Lower leg skin (tissue), 4 donors: ENCODE measurements around the gene SAE1. TPM values are rescaled to one million over a fixed set of nuclear protein-coding genes. Genes with fewer than 3 reads are reported as not detected.
"Not testable (repeated sequence)": the region's sequence is repeated elsewhere in the genome, so short reads cannot be mapped to it uniquely, and the experiment has no call there.

Source experiments
- DNase-seq, 2 donors: peaks; one replicate each; pipeline ENCODE4 v3.0.0-alpha.2; 2019; ENCODE audit warnings: low spot score in 2 of 2
- H3K4me3 ChIP-seq: fragments of 200-600 bp; sonication (generic); 2 replicates; pipeline ENCODE4 v1.5.1; 2017; ENCODE audit warnings: mild to moderate bottlenecking, low read depth; ENCODE audit not compliant: poor library complexity, severe bottlenecking
- POLR2A ChIP-seq, 2 donors: fragments of 450-650 bp; IDR thresholded peaks; one replicate each; pipeline ENCODE4 v1.6.1; 2016 to 2017; ENCODE audit warnings: antibody characterized with exemption in 2 of 2, mild to moderate bottlenecking in 1 of 2, moderate library complexity in 1 of 2
- WGBS, 2 donors: methylation state at CpG; one replicate each; pipeline ENCODE4 v1.1.5; 2018; 5-methylcytosine and 5-hydroxymethylcytosine counted together
- intact Hi-C: fragments of 100-400 bp; cut with DNase I; formaldehyde crosslinking; loops from one replicate; pipeline ENCODE4 v1.15.0; 2023; ENCODE audit warnings: low total_unique reads
- total RNA-seq, 4 donors: library from RNA; depleted of rRNA; stranded (reverse); fragments of >200 nt; gene quantifications; one replicate each; pipeline ENCODE4 v1.1.0, GENCODE V29; 2016
- TF ChIP-seq, protein P1 (sequence below), 3 donors: fragments of 450-650 bp; IDR thresholded peaks; one replicate each; pipeline ENCODE4 v1.5.1; 2016; ENCODE audit warnings: antibody characterized with exemption in 3 of 3, mild to moderate bottlenecking in 3 of 3, moderate library complexity in 2 of 3

SAE1 gene
- total RNA-seq, 4 donors from 2014 or later: 38.8 to 56.1 (median 44.2) TPM

DNA sequence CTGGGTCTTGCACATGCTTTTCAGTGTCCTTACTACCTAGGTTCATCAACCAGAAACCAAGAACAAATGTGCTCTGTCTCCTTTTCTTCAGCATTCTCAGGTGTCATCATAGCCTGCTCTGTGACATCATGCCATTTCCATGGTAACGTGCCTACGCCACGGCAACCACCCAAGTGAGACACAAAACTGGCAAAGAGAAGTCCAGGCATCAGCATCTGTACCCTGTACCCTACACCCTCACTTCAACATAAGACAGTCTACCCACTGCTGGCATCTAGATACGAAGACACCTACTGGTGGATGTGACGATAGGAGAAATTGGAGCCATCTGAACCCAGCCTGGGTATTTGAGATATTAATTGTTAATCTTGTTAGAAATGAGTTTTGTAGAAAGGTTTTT lies 30.3 kb upstream of the SAE1 start:
- no peak for DNase-seq
- TF ChIP-seq, protein P1, sequence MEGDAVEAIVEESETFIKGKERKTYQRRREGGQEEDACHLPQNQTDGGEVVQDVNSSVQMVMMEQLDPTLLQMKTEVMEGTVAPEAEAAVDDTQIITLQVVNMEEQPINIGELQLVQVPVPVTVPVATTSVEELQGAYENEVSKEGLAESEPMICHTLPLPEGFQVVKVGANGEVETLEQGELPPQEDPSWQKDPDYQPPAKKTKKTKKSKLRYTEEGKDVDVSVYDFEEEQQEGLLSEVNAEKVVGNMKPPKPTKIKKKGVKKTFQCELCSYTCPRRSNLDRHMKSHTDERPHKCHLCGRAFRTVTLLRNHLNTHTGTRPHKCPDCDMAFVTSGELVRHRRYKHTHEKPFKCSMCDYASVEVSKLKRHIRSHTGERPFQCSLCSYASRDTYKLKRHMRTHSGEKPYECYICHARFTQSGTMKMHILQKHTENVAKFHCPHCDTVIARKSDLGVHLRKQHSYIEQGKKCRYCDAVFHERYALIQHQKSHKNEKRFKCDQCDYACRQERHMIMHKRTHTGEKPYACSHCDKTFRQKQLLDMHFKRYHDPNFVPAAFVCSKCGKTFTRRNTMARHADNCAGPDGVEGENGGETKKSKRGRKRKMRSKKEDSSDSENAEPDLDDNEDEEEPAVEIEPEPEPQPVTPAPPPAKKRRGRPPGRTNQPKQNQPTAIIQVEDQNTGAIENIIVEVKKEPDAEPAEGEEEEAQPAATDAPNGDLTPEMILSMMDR (IDR thresholded peaks at IDR 0.05): no peak
- TF ChIP-seq POLR2A (IDR thresholded peaks at IDR 0.05): no peak
- no peak overlapping the region for H3K4me3 ChIP-seq
- intact Hi-C loops: no loop called here
- WGBS, 2 donors: 95 to 97% methylated on average over 5 of the region's 5 CpGs

DNA sequence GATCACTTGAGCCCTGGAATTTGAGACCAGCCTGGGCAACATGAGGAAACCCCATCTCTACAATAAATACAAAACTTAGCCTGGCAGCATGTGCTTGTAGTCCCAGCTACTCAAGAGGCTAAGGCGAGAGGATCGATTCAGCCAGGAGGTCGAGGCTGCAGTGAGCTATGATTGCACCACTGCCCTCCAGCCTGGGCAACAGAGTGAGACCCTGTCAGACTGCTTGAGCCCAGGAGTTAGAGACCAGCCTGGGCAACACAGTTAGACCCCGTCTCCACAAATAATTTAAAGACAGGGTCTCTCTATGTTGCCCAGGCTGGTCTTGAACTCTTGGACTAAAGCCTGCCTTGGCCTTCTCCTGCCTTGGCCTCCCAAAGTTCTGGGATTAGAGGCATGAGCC lies 29.5 kb upstream of the SAE1 start:
- DNase-seq, H3K4me3 ChIP-seq, intact Hi-C loops: not testable (repeated sequence)
- WGBS, 2 donors: 95% methylated on average over 4 of the region's 4 CpGs

DNA sequence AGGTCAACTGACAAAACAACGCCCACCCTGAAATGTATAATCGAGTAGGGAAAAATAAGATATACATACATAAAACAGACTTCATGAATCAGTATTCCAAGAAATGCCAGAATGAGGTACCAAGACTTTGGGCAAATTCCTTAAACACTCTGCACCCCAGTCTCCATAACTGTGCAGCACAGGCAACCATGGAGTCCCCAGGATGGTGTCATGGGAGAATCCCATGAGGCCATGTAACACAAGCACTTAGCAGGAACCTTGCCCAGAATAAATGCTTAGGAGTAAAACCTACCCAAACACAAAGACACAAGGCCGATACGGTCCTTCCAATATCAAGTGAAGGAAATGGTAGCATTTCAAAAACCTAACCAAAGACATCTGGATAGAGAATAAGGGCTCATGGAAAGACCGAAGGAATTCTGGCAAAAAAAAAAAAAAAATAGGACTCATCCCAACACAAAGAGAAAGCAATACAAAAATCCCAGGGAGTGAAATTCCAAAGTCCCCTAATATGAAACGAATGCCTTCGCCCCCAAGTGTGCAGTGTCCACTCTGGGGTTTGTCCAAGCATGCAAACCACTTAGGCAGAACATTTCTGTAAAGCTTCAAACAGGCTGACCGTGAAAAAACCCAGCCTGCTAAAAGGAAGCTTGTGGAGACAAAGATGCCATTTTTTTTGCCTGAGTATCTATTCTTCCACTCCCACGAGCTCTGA lies 28.1 kb upstream of the SAE1 start:
- 54 to 72% methylated on average over 9 of the region's 9 CpGs for WGBS, 2 donors
- TF ChIP-seq, protein P1 (IDR thresholded peaks at IDR 0.05): no peak
- no peak for TF ChIP-seq POLR2A (IDR thresholded peaks at IDR 0.05)
- intact Hi-C loops: no loop called here
- DNase-seq: no peak
- no peak overlapping the region for H3K4me3 ChIP-seq

DNA sequence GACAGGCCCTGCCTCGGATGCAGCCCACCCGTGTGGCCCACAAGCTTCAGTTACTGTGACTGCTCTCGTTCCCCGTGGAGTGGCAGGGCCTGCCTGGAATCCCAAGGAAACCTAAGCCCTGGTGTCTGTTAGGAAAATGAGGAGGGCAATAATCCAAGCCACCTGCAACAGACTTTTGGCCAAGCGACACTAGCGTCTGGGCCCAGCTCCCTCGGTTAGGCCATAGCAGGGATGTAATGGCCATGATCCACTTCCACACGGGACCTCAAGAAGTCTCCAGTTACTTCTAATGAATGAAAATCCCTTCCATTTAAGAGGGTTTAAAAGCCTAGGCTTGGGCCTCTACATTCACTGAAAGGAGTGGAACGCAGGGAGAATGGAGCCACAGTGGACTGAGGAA lies 26.0 kb upstream of the SAE1 start:
- DNase-seq: no peak
- TF ChIP-seq, protein P1 (IDR thresholded peaks at IDR 0.05): no peak
- TF ChIP-seq POLR2A (IDR thresholded peaks at IDR 0.05): no peak
- WGBS, 2 donors: 79 to 90% methylated on average over 9 of the region's 9 CpGs
- intact Hi-C loops: no loop called here
- H3K4me3 ChIP-seq: no peak overlapping the region

DNA sequence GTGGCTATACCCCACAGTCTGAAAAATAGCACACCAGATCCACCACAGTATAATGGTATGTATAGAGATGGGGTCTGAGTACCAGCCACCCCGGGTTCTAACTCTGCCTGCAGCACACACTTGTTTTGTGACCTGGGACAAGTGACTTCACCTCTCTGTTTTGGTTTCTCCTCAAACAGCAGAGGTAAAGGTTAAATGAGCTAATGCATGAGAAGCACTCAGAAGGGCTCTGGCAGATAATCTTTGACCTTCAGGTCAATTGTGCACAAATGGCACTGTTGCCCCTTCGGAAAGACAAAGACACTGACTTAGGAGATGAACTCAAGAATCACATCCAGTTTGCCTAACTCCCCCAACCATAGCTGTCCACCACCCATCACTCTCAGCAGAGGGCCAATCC lies 24.8 kb upstream of the SAE1 start:
- no peak for DNase-seq
- TF ChIP-seq POLR2A (IDR thresholded peaks at IDR 0.05): no peak
- TF ChIP-seq, protein P1 (IDR thresholded peaks at IDR 0.05): no peak
- WGBS, 2 donors: 50 to 91% methylated on average over 2 of the region's 2 CpGs
- no peak overlapping the region for H3K4me3 ChIP-seq
- intact Hi-C loops: no loop called here

DNA sequence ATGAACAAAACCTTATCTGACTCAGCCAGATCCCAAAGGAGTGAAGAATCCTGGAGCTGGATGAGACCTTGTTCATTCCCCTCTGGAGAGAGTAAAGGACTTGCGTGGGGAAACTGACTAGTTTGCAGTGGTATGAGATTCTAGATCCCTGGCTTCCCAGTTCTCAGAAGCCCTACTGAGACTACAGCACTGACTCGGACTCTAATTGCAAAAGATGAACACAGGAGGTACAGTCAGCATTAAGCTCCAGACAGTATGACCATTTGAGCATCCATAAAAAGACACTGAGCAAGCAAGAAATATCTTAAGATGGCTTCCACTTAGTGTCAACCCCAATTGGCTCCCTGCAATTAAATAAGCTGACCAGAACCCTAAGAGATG lies 23.8 kb upstream of the SAE1 start:
- DNase-seq: no peak
- no peak overlapping the region for H3K4me3 ChIP-seq
- intact Hi-C loops: no loop called here
- 38 to 48% methylated on average over 2 of the region's 2 CpGs for WGBS, 2 donors
- TF ChIP-seq, protein P1 (IDR thresholded peaks at IDR 0.05): no peak
- no peak for TF ChIP-seq POLR2A (IDR thresholded peaks at IDR 0.05)
